IMR-90 (cell line): ENCODE results near the gene SYNE1. TPM values are rescaled to one million over a fixed set of nuclear protein-coding genes. Genes with fewer than 3 reads are reported as not detected.

ENCODE experiments used
- ATAC-seq: fragments of 200-7000 bp; cut with Tn5 transposase; 2 replicates; pipeline ENCODE4 v1.9.1; 2020; ENCODE audit warnings: low read depth, mild to moderate bottlenecking, moderate library complexity
- BruUV-seq: library from RNA; stranded (reverse); fragments of 400-500 nt; replicated peaks from 2 replicates; lab custom pipeline; 2021; lab: Mats Ljungman, UMichigan
- CTCF ChIA-PET: fragments of 300-600 bp; formaldehyde crosslinking; extraction: SDS; loops from one replicate; lab custom pipeline; 2021; ENCODE audit warnings: antibody characterized with exemption; lab: Yijun Ruan, JAX
- POLR2A ChIA-PET: fragments of 300-600 bp; sonication (Branson Sonifier 250); formaldehyde crosslinking; loops from one replicate; lab custom pipeline; 2022; ENCODE audit warnings: antibody characterized with exemption; ENCODE audit not compliant: unreplicated experiment; lab: Charles Lee
- DNase-seq: peaks from one replicate; pipeline ENCODE4 v3.0.0; 2013
- H2AFZ ChIP-seq: replicated peaks from 2 replicates; pipeline ENCODE3; 2013; ENCODE audit warnings: low read length, mild to moderate bottlenecking; ENCODE audit not compliant: poor library complexity
- H2AK5ac ChIP-seq: 2 replicates; pipeline ENCODE4 v1.6.1; 2013; ENCODE audit warnings: low read depth, low read length, inconsistent platforms
- H2AK9ac ChIP-seq: replicated peaks from 2 replicates; pipeline ENCODE3; 2013; ENCODE audit warnings: mild to moderate bottlenecking, low read depth, low read length, moderate library complexity; ENCODE audit not compliant: poor library complexity
- H2BK120ac ChIP-seq: 2 replicates; pipeline ENCODE4 v1.6.1; 2013; ENCODE audit warnings: low read depth, low read length, inconsistent platforms
- H2BK15ac ChIP-seq: 3 replicates; pipeline ENCODE4 v1.6.1; 2013; ENCODE audit warnings: low read depth, low read length, inconsistent platforms
- H2BK20ac ChIP-seq: 2 replicates; pipeline ENCODE4 v1.6.1; 2013; ENCODE audit warnings: low read depth, mild to moderate bottlenecking, inconsistent platforms, low read length, moderate library complexity
- H2BK5ac ChIP-seq: 2 replicates; pipeline ENCODE4 v1.6.1; 2013; ENCODE audit warnings: mild to moderate bottlenecking, low read depth, low read length, inconsistent platforms; ENCODE audit not compliant: poor library complexity, severe bottlenecking
- H3K14ac ChIP-seq: replicated peaks from 2 replicates; pipeline ENCODE4 v1.6.1; 2013; ENCODE audit warnings: low read depth, low read length, inconsistent platforms
- H3K18ac ChIP-seq: 2 replicates; pipeline ENCODE4 v1.6.1; 2013; ENCODE audit warnings: low read depth, low read length, control low read depth
- H3K23ac ChIP-seq: 2 replicates; pipeline ENCODE4 v1.6.1; 2013; ENCODE audit warnings: low read depth, low read length, inconsistent platforms
- H3K27ac ChIP-seq: 2 replicates; pipeline ENCODE4 v1.5.1; 2013; ENCODE audit warnings: mild to moderate bottlenecking, control low read depth, low read length; ENCODE audit not compliant: insufficient read depth
- H3K27me3 ChIP-seq: 2 replicates; pipeline ENCODE4 v1.6.1; 2013; ENCODE audit warnings: low read length; ENCODE audit not compliant: control insufficient read depth, insufficient read depth
- H3K36me3 ChIP-seq: 2 replicates; pipeline ENCODE4 v1.6.1; 2013; ENCODE audit warnings: low read length, mixed read lengths; ENCODE audit not compliant: control insufficient read depth, insufficient read depth
- H3K4ac ChIP-seq: 2 replicates; pipeline ENCODE4 v1.6.1; 2013; ENCODE audit warnings: low read depth, low read length, inconsistent platforms
- H3K4me1 ChIP-seq: 2 replicates; pipeline ENCODE4 v1.6.1; 2013; ENCODE audit warnings: low read length, mixed read lengths; ENCODE audit not compliant: control insufficient read depth, insufficient read depth
- H3K4me2 ChIP-seq: 2 replicates; pipeline ENCODE4 v1.6.1; 2013; ENCODE audit warnings: low read depth, mild to moderate bottlenecking, control low read depth, low read length, moderate library complexity
- H3K4me3 ChIP-seq: 2 replicates; pipeline ENCODE4 v1.5.1; 2013; ENCODE audit warnings: low read depth, mild to moderate bottlenecking, control low read depth, low read length, moderate library complexity; ENCODE audit not compliant: insufficient read depth
- H3K56ac ChIP-seq: 2 replicates; pipeline ENCODE4 v1.6.1; 2013; ENCODE audit warnings: low read length, inconsistent platforms; ENCODE audit not compliant: insufficient read depth; ENCODE audit errors: extremely low read depth
- H3K79me1 ChIP-seq, 2 experiments: 2 replicates each; pipeline ENCODE4 v1.6.1; 2013; ENCODE audit warnings: low read length in 2 of 2, inconsistent platforms in 1 of 2, low read depth in 1 of 2
- H3K9ac ChIP-seq: 2 replicates; pipeline ENCODE4 v1.6.1; 2013; ENCODE audit warnings: low read depth, low read length, control low read depth
- H3K9me1 ChIP-seq: 2 replicates; pipeline ENCODE4 v1.6.1; 2013; ENCODE audit warnings: low read length, inconsistent platforms; ENCODE audit not compliant: insufficient read depth
- H3K9me3 ChIP-seq: 2 replicates; pipeline ENCODE4 v1.6.1; 2013; ENCODE audit warnings: low read length; ENCODE audit not compliant: control insufficient read depth, insufficient read depth
- H4K20me1 ChIP-seq: 2 replicates; pipeline ENCODE4 v1.6.1; 2013; ENCODE audit warnings: low read length, inconsistent platforms; ENCODE audit not compliant: insufficient read depth
- H4K5ac ChIP-seq: 2 replicates; pipeline ENCODE4 v1.6.1; 2013; ENCODE audit warnings: mild to moderate bottlenecking, low read depth, low read length, control low read depth
- H4K8ac ChIP-seq, 2 experiments: 2 replicates each; pipeline ENCODE4 v1.6.1; 2013; ENCODE audit warnings: low read depth in 2 of 2, low read length in 2 of 2, control low read depth in 1 of 2, inconsistent platforms in 1 of 2
- H4K91ac ChIP-seq: 2 replicates; pipeline ENCODE4 v1.6.1; 2013; ENCODE audit warnings: low read depth, low read length, inconsistent platforms; ENCODE audit not compliant: insufficient read depth
- CTCF ChIP-seq: conservative IDR thresholded peaks from 2 replicates; pipeline ENCODE4 v1.5.1; 2012; ENCODE audit warnings: mild to moderate bottlenecking, low read depth, low read length, improper control_type of control experiment
- WGBS, 2 experiments: methylation state at CpG; one replicate each; pipeline versions ENCODE4 v1.1.5 to v1.1.7; 2013; ENCODE audit warnings: missing lambda C conversion rate in 2 of 2; ENCODE audit not compliant: insufficient read length in 1 of 2; ENCODE audit errors: extremely low coverage in 2 of 2; 5-methylcytosine and 5-hydroxymethylcytosine counted together
- dilution Hi-C: fragments of 300-500 bp; cut with HindIII; formaldehyde crosslinking; loops from one replicate; pipeline ENCODE4 v1.14.3; 2018; ENCODE audit warnings: low sequenced_read_pairs; ENCODE audit not compliant: unreplicated experiment
- in situ Hi-C: fragments of 300-500 bp; cut with MboI; formaldehyde crosslinking; loops from 3 replicates; pipeline ENCODE4 v1.14.3; 2019; ENCODE audit warnings: low sequenced_read_pairs, inconsistent platforms, mixed read lengths
- intact Hi-C: fragments of 100-400 bp; cut with micrococcal nuclease; formaldehyde crosslinking; loops from 2 replicates; pipeline ENCODE4 v1.10.0; 2022
- polyA plus RNA-seq, 3 experiments: library from polyadenylated mRNA; depleted of rRNA; stranded (reverse); fragments of >200 nt; gene quantifications; 2 replicates each; pipeline ENCODE4 v1.2.3, GENCODE V29; 2012; ENCODE audit warnings: low replicate concordance in 1 of 3
- total RNA-seq: library from RNA; depleted of rRNA; stranded (reverse); fragments of >200 nt; gene quantifications from 2 replicates; pipeline ENCODE4 v1.2.3, GENCODE V29; 2012

The SYNE1 gene
- total and polyA plus RNA-seq, 2 of the 4 experiments (the other 2 are of a cell fraction): 34.1 to 159 TPM

- H4K5ac ChIP-seq: no peak overlapping the region
- in situ Hi-C loops (no loop called here), intact Hi-C loops (no loop called here), dilution Hi-C loops (no loop called here)
- ChIA-PET CTCF (interaction anchor here (0.6 to 1.4 kb wide), 2 partner anchors 37 to 80 kb away, joined by 3 read pairs; no protein-coding TSS in a partner anchor), POLR2A (no interaction called here)
- H2AFZ ChIP-seq: no peak overlapping the region
- H4K8ac ChIP-seq: no peak overlapping the region
- H3K56ac ChIP-seq: no peak overlapping the region
- no peaks in the 10 kb centered on the region for H4K20me1 ChIP-seq
- H3K4ac ChIP-seq: no peak overlapping the region
- no peak overlapping the region for H3K4me2 ChIP-seq
- no peak overlapping the region for H3K18ac ChIP-seq
- peaks cover 6% of the 10 kb centered on the region; the same call in 1 of the 2 replicates for H3K4me1 ChIP-seq
- no peaks in the 10 kb centered on the region for H3K36me3 ChIP-seq
- H2BK20ac ChIP-seq: no peak overlapping the region
- H3K23ac ChIP-seq: no peak overlapping the region
- no TSS peak for BruUV-seq
- no peak for ATAC-seq
- DNase-seq: no peak
- no peak for TF ChIP-seq CTCF
- H2BK15ac ChIP-seq: no peak overlapping the region
- H3K79me1 ChIP-seq: peaks cover 17 to 18% of the 10 kb centered on the region in 2 experiments
- H4K91ac ChIP-seq: no peak overlapping the region
- no peak overlapping the region for H2AK9ac ChIP-seq
- H2AK5ac ChIP-seq: no peak overlapping the region
- no CpG with 5 or more reads among the region's 2 CpGs for WGBS, 2 experiments
- no peak overlapping the region for H3K27ac ChIP-seq
- H3K27me3 ChIP-seq: no peaks in the 10 kb centered on the region
- no peaks in the 10 kb centered on the region for H3K9me3 ChIP-seq
- H3K9ac ChIP-seq: no peak overlapping the region
- no peaks in the 10 kb centered on the region; the same call in 1 of the 2 replicates for H3K9me1 ChIP-seq
- no peak overlapping the region for H2BK120ac ChIP-seq
- no peak overlapping the region for H2BK5ac ChIP-seq
- no peak overlapping the region for H3K14ac ChIP-seq
- H3K4me3 ChIP-seq: no peak overlapping the region
Observed at GRCh38 chr6:152632121-152632782, 4.9 kb downstream of the SYNE1 start.
